Mesenteric fat pad (tissue), 1 donor: ENCODE data around the gene ABR. TPM values are rescaled to one million over a fixed set of nuclear protein-coding genes. Genes with fewer than 3 reads are reported as not detected.

Source experiments
- DNase-seq: peaks from one replicate; pipeline ENCODE4 v3.0.0-alpha.2; 2020; ENCODE audit warnings: low spot score
- total RNA-seq: library from RNA; stranded (reverse); fragmentation: NEBNext Ultra II Directional; extraction: Animal tissue kit (Norgen Biotek cat#: 25700); gene quantifications from one replicate; pipeline ENCODE4 v1.2.1, GENCODE V29; 2021
- donor health status: DM: yes; HTN: yes; CAD: no.

The ABR gene
- total RNA-seq, 1 donor from 2014 or later: 103 TPM

- DNase-seq: no peak
Observed at GRCh38 chr17:1035546-1036170, 144.1 kb downstream of the ABR start.

DNA sequence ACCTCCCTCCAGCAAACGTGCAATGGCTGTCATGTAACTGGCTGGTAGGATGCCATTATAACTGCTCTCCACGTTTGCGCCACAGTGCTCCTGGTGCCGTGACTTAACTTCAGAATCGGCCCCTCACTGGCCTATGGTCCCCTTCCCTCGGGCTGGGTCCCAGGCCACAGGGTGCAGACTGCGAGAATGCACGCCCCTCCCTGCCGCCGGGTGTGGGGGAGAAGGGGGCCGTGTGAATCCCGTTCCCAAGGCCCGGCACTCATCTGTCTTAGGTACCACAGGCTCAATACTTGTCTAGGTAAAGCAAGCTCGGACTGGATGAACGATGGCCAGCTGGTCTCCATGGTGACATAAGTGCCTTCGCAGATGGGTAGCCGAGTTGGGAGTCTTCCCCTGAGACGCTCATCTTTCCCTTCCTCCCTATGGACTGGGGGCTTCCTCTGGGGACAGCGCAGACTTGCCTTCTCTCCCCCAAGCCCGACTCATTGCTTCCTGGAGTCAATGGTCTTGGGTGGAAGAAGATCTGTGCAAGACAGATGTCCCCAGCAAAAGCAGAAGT lies 145.1 kb downstream of the ABR start:
- no peak for DNase-seq

DNA sequence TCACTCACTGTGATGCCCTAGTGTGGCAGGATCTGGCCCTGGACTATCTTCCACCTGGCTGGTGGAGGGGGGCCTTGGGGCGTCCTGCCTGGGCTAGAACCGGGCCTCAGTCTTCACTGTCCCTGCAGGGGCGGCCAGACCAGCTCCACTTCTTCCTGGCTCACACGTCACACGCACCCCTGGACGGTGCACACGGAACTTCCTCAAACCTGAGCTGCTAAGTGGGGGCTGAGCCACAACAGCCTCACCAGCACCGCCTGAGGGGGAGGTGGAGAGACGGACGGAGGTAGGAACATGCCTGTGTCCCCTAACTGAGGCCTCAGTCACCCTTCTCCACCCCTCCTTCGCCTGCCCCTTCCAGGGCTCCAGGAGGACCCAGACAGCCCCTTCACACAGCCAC lies 146.3 kb downstream of the ABR start:
- no peak for DNase-seq

DNA sequence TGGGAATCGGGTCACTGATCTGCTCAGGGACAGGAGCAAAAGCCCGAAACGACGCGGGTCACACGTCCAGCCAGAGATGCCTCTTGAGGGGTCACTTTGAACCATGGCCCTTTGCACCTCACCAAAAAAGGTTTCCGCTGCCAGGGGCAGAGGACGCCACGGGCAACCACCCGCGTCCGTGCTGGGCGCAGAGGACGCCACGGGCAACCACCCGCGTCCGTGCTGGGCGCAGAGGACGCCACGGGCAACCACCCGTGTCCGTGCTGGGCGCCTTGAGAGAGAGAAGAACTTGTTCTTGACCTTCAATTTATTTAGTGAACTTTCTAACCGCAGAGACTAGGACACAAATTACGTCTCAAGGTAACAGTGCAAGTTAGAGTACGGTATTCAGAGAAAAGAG lies 147.4 kb downstream of the ABR start:
- no peak for DNase-seq

- no peak for DNase-seq
Observed at GRCh38 chr17:1031711-1032110, 148.1 kb downstream of the ABR start.

GRCh38 chr17:1030684-1031532 lies 148.9 kb downstream of the ABR start:
- no peak for DNase-seq

DNA sequence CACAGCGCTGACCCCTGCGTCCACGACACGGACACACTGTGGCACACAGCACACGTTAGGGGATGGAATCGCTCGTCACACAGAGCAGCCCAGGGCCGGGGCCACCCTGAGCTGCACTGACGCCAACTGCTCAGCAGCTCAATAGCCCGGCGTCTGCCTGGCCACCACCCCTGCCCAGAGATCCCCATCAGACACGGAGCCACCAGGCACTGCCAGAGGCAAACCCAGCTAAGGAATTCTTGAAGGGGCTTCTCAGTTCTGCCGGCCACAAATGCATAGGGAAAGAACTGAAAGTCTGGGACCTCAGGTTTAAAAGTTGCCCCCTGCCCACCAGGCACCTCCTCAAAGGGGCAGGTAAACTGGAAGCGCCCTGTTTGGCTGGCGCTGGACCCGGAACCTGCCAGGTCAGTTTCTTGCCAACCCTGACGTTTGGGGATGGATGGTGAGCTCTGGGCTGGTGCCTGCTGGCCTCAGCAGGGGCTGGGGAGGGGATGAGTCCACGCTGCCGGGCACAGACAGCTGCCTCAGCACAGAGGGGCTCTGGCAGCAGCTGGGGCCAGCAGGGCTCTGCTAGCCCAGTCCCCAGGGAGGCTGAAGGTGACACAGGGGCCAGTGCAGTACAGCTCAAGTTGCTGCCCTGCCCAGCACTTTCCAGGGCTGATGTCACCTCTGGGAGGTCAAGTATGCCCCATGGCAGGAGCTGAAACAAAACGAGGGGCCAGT lies 149.7 kb downstream of the ABR start:
- DNase-seq: no peak

DNA sequence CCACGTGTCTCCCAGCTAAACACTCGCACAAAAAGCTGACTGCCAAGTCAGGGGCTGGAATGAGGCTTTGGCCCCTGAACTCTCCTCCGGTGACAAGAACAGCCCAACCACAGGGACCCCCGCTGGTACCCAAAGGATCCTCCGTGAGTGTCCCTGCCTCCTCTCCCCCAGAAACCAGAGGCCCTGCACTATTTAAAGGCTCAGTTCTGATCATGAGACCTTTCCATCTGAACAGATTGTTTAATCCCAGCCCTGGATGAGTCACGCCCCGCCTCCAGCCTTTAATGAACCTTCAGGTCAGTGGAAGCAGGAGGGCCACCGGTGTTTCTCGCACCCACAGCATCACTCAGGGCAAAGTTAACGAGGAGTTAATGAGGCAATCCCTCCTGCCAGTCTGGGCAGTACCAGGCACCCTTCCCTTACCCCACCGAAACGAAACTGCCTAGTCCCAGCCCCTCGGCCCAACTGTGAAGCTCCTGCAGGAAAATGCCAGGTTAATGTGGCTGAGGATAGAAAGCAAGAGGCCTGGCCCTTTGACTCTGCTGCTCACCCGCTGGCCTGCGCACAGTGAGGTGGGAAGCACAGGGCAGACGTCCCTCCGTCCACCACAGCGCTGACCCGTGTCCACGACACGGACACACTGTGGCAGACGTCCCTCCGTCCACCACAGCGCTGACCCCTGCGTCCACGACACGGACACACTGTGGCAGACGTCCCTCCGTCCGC lies 150.4 kb downstream of the ABR start:
- no peak for DNase-seq

- no peak for DNase-seq
Observed at GRCh38 chr17:1027044-1027443, 152.7 kb downstream of the ABR start.

GRCh38 chr17:1026599-1026975 lies 153.2 kb downstream of the ABR start:
- no peak for DNase-seq

GRCh38 chr17:1025733-1026598 lies 153.8 kb downstream of the ABR start:
- no peak for DNase-seq

DNA sequence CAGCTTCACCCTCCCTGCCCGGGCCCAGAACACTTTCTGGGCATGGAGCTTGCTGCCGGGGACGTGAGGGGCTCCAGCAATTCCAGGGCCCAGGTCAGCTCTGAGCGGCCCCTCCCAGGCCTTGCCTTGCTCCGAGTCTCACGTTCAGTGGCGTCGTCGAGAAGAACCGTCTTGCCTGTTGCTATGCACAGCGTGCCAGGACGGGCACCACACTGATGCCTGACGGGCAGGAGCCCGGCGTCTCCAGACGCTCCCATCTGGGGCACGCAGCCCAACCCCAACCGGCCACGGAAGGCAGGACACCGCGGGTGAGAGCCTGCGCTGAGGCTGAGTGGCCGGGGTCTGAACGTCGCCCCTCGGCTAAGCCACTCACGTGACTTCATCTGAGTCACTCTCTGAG lies 155.7 kb downstream of the ABR start:
- no peak for DNase-seq

DNA sequence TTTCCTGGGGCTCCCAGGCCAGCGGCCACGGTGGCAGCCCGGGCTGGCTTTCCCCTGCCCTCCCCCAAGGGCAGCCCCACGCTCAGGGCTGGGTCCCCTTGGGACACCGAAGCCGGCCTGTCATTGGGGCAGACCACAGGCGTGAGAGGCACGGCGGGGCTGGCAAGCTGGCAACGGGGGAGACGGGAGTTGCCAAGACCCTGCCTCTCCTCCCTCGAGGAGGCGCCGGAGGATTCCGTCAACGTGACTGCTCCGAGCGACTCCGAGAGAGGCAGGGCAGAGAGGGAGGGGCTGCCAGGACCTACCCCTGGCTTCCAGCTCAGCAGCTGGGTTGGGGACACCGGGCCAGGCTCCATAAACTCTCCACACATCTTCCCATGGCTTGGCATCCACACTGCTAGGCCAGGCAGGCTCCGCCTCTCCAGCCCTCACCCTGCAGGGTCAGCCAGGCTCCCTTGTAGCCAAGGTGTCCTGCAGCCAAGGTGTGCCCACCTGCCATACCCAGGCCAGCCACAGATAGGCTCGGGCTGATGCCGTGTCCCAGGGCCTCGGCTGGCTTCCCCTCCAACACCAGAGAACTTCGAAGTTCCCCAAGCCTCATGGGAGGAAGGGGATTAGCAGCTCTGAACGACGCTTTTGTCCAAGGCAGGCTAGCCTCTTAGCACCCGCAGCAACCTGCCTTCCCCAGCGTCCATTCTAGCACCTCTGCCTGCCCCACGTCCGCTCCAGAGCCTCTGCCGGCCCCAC lies 157.3 kb downstream of the ABR start:
- no peak for DNase-seq

DNA sequence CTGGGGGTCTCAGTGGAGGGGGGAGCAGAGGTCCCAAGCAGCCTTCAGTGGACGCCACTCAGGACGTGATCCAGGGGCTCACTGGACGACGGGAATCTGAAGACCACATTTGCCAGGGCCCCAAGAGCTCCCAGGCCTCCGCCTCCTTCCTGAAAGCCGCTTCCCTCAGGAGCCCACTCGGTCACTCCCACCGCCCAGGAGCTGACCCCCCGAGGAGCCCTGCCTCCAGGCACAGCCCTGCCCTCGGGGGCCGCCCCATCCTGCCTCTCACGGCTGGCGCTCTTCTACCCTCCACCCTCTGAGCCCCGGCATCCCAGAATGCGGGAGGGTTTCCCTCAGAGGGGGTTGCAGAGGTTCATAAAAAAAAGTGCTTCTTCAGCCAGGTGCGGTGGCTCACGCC lies 158.6 kb downstream of the ABR start:
- no peak for DNase-seq

- DNase-seq: no peak
Observed at GRCh38 chr17:1019451-1019850, 160.3 kb downstream of the ABR start.

- no peak for DNase-seq
Observed at GRCh38 chr17:1018547-1018946, 161.2 kb downstream of the ABR start.

- DNase-seq: no peak
Observed at GRCh38 chr17:1013729-1014090, 166.1 kb downstream of the ABR start.

DNA sequence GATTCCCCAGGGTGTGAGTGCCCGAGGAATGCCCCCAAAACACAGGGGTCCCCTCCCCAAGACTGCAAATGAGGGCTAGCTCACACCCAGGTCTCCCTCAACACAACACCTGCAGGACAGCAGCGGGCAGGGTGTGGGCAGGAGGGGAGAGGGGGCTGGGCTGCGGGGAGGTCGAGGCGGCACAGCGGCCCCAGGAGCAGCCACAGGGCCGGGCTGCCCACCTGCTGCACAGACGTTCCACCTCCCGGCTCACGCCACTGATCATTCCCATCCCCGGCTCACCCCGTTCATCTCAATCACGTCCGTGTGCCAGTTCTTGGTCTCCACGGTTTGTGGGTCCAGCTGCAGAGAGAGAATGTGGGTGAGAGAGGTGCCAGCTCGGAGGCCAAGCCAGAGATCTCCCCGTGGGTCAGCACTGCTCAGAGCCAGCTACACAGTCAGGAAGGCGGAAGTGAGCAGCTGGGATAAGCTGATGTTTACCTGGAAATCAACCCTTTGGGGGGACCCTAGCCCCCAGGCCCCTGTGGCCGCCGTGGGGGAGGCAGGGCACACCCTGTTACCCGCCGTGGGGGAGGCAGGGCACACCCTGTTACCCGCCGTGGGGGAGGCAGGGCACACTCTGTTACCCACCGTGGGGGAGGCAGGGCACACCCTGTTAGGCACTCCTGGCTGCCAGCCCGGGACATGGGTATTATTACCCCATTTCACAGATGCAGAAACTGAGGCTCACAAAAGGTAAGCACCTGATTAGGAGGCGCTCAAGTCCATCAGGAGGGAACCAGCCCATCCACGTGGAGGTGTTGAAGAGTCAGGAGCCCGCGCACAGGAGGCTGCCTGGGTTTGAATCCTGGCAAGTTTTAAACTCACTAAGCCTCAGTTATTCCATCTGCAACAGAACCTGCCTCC lies 166.7 kb downstream of the ABR start:
- no peak for DNase-seq
